IPS-NIHi11 (cell line): ENCODE results near the gene KCNJ4.

Source experiments
- DNase-seq: peaks from one replicate; pipeline ENCODE4 v3.0.0; 2012; ENCODE audit warnings: mixed read lengths, low spot score

Gene KCNJ4

DNA sequence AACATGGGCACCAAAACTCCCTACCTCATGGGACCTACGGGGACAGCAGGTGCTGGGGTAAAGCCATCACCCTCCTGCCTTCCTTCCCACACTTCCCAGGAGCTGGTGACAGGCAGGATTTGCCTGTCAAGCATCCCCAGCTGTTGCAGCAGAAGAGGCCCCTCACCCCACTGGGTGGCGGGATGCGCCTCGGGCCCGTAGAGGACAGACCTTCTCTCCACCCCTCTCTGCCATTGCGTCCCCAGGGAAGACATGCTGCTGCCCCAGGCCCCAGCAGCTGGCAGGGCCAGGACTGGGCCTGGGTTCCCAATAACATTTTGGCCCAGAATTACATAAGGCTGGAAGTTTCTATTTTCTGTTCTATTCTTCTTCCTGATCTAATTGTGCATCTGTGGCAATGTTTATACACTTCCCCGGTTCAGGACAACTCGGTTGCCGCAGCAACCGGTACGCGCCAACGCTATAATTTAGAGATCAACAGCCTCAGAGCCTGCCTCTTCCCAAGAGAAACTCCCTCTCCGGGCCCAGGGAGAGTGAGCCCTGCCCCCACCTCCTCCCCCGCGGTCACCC is 25.4 kb downstream of the KCNJ4 start:
- DNase-seq, result no peak

DNA sequence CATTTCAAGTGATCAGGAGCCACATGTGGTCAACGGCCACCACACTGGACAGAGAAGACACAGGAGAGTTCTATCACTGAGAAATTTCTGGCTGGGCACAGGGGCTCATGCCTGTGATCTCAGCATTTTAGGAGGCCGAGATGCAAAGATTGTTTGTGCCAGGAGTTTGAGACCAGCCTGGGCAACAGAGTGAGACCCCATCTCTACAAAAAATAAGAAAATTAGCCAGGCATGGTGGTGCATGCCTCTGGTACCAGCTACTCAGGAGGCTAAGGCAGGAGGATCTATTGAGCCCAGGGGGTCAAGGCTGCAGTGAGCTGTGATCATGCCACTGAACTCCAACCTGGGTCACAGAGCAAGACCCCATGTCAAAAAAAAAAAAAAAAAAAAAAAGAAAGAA is 26.3 kb downstream of the KCNJ4 start:
- DNase-seq, result no peak

DNA sequence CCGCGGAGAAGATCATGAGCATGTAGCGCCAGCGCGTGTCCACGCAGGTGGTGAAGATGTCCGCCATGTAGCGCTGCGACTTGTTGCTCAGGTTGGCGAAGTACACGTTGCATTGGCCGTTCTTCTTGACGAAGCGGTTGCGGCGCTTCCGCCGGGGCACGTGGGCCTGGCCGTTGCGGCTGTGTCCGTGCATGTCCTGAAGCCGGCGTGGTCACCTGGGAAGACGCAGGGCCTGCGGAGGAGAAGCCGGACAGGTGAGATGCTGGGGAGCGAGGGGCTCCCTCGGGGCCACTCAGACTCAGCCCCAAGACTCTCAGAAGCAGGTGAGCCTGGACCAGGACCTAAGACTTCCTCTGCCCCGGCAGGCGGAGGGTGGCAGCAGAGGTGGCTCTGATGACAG is 27.1 kb downstream of the KCNJ4 start:
- DNase-seq, result no peak

DNA sequence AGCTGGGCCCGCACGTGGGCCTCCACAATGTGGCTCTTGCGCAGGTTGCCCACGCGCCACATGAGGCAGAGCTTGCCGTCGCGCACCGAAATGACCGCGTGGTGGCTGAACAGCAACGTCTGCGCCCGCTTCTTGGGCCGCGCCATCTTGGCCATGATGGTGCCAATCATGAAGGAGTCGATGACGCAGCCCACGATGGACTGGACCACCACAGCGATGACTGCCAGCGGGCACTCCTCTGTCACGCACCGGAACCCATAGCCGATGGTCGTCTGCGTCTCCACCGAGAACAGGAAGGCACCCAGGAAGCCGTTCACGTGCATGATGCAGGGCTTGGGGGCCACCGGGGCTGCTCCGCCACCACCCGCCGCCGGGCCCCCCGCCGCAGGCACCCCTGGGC is 27.5 kb downstream of the KCNJ4 start:
- no peak for DNase-seq

DNA sequence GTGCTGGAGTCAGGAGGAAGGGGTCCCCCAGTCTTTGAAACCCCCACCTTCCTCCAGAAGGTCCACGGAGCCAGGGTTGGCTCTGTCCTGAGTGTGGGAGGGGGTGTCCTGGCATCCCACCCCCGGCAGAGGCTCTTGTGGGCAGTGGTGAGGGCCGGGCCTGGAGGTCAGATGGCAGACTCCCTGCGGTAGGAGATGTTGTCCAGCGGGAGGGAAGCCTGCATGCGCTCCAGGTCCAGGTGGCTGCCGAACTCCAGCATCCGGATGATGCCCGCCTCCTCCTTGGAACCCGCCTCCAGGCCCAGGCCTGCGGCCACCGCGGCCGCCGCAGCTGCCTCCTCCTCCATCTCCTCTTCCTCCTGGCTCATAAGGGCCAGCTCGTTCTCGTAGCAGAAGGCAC is 28.4 kb downstream of the KCNJ4 start:
- no peak for DNase-seq

DNA sequence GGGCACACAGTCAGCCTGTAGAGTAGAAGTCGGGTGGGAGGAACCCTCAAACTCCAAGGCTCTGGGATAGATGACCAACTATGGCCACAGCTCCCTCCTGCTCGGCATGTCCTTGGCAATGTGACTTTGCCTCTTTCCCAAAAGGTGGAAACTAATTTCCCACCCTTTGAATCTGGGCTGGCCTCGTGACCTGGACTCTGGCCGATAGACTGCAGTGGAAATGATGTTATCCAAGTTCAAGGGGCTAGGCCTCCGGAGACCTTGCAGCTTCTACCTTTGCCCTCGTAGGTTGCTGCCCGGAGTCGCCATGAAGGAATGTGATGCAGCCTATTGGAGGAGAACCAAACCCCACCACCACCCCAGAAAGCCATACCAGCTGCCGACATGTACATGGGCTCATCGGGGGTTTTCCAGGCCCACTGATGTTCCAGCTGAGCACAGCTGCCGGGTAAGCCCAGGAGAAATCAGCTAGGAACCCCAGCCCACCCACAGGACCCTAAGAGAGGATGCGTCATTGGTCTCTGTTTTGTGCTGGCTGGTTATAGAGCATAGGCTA is 30.4 kb downstream of the KCNJ4 start:
- no peak for DNase-seq

DNA sequence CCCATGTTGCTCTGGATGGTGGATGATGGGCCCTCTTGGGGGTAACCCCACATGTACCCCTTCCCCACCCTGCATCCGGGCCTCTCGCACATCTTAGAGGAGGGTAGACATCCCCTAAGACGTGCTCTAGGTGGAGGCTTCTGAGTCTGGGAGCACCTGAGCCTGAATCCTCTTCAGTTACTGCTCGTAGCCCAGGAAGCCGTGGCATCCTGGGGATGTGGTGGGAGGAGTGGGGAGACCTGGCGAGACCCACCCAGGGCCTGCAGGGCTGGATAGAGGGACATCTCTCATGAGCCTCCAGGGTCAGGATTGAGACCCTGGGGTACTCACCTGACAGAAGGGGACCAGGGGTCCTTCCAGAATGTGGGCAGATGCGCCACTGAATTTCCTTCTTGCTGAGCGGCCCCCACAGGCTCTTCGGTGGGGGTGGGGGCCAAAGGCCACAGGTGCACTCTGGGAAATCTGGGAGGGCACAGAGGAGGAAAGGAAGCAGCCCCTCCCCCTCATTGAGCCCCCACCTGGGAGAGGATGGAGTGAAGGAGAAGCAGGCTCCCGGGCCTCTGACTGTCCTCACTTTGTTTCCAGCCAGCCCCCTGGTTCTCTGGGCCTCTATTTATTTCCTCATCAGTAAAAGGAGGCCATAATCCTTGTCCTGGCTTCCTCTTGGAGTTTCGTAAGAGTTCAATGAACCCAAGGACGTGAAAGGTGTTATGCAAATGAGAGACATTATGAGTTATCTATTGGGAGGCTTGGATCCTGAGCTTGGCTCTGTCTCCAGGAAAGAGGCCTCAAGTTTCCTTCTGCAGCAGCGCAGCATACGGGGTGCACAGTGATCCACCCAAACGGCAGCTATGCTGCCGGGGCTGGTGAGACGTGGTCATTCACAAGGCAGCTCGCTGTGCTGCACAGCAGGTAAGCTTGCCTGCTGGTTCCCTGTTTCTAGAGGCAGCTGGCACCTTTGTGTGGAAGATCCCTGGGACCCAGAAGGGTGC is 31.2 kb downstream of the KCNJ4 start:
- no peak for DNase-seq

DNA sequence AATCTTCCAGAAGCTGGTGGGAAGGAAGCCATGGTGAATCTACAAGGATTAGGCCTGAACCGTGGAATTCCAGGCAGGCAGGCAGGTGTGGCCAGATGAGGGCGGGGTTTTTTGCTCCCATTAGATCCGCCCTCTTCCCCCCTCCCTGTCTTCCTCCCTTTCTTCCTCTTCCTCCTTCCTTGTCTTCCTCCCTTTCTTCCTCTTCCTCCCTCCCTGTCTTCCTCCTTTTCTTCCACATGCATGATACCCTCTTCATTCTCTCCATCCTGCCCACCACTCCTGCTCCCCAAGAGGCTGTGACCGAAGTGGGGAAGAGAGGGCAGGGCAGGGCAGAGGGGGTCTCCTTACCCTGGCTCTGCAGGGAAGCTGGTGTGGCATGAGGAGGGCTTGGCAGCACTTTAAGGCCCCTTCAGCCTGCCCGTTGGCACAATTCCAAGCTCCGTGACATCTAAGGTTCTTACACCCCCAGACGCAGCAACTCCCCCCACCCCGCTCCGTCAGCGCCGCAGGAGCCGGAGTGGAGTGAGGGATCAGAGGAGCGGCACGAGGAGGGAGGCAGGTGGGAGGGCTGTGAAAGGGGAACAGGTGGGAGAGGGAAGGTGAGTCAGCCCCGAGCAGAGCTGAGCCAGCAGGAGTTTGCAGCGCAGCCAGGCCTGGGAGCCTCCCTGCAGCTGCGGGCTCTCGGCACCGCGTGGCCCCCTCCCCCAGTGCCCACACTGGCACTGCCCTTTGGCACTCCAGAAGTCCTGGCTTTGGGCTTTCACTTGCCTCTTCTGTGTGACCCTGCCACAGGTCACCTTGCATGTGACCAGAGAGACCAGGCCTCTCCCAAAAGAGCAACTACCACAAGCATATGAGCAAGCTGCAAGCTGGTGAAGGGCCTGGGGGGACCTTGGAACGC is 32.1 kb downstream of the KCNJ4 start:
- DNase-seq, result no peak

DNA sequence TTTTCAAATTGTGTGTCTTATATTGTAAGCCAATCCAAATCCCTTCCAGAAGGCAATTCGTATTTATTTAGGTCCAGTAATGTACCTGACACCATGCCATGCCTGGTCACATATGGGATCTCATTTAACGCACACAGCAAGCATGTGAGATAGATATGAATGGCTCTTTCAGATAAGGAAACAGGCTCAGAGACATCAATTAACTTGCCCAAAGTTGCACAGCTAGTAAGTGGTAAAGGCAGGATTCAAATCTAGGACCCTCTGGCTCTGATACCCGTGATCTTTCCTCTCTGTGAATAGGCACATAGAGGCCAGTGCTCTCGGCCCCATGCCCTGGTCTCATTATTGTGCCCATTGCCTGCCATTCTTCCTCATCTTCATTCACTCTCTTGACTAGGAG is 34.3 kb downstream of the KCNJ4 start:
- no peak for DNase-seq

DNA sequence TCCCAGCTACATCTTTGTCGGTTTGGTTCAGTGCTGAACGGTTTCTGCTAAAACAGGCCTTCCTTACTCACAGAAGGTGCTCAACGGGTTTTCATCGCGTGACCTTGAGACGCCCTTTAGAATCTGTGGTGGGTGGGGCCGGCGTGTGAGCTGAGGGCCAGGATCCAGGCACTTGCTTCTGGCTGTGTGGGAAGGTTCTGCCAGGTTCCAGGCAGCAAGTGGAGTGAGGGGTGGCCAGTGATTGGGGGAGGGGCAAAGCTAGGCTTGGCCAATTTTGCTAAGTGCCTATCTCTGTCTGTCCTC is 35.2 kb downstream of the KCNJ4 start:
- no peak for DNase-seq

DNA sequence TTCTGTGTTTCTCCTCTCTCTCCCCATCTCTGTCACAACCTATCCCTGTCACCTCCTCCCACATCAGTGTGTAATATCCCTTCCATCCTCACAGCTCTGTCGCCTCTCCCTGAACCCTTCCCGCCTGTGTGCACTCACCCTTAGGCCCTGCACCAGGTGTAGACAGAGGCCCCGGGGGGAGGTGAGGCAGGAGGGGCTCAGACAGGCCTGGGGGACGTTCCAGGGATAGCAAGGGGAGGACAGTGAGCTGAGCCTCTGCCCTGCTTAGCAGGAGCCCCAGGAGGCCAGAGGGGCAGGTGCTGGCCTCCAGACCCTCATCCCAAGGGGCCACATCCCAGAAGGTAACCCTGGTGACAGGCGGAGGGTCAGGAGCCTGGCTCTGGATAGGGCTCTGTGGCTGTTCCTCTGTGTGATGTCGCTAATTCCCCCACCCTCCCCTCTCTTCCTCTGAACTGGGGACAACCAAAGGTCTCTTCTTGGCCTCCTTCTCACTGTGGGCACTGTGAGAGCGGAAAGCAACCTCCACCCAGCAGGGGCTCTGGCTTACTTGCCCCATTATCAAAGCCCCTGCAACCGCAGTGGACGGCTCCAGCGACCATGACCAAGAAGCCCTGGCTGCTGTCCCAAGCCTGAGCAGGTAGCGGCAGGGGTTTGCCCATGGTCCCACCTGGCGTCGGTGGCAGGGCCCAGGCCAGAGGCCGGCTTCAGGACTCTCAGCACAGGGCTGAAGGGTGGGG is 35.7 kb downstream of the KCNJ4 start:
- DNase-seq, result peak; percentile 2

DNA sequence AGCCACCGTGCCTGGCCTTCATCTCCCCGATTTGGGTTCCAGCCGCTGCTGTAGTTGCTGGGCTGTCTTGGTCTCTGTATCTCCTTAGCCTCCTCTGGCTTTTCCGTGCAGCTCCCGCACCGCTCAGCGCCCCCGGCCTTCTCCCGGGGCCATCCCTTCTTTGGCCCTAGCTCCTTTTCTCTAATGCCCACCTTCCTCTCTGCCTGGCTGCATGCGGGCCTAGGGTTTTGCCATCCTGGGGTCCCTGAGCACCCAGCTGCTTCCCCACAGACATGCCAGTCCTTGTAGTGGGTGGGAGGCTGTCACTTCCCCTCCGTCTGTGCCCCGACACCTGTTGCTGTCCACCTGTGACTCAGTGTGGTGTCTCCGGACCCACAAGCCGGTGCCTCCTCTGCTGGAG is 36.4 kb downstream of the KCNJ4 start:
- DNase-seq, result no peak

DNA sequence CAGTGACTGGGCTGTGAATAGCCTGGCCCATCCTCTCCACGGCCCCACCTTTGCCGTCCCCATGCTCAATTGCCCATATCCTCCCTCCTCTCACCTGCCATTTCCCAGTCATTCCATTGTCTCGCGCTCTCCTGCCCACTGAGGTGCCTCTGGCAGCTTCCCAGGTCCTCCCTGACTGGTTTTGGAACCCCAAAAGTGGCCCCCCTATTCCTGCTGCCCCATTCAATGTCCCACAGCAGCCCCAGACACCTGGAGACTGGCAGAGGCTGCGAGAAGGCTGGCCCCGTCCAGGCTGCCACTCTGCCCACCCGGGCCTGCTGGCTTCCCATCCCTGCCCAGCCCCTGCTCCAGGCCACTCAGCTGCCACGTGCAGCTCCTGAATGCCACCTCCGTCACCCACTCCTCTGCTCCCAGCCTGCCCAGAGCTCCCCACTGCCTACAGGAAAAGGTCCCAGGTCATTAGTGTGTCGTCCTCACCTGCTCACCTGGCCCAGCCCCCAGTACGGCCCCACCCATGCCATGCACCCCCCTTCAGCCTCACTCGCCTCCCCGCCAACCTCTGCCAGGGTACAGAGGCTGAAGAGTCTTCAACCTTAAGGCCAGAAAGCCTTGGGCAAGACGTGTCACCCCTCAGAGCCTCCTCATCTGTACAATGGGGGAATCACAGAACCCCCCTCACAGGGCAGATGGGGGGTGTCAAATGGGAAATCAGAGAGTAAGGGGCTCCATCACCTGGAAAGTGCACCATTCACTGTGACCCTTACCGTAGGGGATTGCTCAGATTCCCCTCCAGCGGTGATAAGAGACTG is 37.5 kb downstream of the KCNJ4 start:
- DNase-seq, result peak; percentile 38

DNA sequence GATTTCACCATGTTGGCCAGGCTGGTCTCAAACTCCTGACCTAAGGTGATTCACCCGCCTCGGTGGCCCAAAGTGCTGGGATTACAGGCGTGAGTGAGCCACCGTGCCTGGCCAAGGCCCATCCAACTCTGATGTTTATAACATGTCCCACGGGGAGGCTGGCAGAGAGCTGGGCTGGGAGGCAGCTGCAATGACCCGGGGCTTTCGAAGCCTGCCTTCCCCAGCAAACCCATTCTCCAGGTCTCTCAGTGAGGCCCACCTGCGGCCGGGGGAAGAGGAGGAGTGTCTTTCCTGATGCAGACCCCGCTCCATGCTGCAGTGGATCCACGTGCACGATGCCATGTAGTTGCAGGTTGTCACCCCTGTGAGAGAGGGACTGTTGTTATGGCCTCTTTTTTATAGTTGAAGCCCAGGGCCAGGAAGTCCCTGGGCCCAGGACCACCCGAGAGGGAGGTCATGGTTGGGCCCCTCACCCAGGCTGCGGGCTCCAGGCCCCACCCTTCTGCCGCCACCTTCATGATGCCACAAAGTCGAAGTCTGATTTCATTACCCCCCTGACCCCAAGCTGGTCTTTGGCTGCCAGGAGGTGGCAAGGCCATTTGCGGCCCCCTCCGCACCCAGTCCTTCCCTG is 38.3 kb downstream of the KCNJ4 start:
- DNase-seq, result no peak

DNA sequence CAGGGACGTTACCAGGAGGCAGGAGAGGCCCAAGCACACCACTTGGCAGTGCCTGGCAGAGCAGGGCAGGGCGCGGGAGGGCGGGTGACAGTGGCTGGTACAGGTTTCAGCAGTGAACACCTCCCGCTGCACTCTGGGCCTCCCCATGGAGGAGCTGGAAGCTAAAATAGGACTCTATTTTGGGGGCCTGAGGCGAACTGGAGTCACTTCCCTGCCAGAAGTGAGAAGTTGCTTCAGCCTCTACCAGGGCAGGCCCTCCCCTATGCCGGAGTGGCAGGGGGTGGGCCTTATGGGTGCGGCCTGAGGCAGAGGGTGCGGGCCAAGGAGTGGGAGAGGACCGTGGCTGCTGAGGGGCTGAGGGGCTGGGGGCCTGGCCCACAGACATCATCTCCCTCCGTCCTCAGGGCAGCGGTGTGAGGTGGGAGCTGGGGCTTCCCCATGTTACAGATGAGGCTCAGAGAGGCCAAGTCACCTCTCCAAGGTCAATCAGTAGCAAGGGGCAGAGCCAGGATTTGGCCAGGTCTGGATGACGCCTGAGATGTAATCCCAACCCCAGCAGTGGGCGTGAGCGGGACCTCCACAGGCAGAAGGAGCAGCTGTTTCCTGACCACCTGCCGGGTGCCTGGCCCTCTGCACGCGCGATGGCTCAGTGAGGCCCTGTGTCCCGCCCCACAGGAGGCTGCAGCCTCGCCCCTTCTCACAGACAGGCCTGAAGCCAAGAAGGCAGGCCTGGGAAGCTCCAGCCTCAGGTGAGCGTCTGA is 39.3 kb downstream of the KCNJ4 start:
- DNase-seq, result peak; percentile 84

DNA sequence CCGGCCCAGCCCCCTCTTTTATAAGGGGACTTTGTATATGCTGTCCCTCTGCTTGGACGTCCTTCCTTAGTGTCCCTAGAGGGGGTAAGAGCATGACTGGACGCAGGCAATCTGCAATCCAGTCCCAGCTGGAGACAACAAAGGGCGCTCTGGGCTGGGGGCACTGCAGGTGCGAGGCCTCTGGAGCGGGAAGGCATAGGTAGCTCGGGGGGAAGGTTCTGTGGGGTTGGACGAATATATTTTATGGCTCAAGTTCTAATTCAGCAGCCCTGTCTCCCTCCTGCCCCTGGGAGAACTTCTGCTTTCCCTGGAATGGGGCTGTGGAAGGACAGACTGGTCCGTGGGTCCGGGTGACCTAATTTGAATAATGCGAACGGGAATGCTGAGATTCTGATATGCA is 40.0 kb downstream of the KCNJ4 start:
- DNase-seq, result peak; percentile 20

DNA sequence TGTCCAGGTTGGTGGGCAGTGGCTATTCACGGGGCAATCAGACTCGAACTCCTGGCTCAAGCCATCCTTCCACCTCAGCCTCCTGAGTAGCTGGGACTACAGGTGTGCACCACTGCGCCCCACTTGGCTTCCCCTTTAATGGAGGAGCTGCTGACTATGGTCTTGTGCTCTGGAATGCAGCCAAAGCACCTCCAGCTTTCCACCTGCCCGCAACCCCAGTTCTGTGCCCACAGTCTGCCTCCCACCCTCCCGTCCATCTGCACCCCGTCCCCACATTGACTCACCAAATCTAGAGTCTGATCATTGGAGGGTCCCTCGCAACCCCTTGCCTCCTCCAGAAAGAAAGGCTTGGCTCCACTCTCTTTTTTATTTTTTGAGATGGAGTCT is 41.0 kb downstream of the KCNJ4 start:
- peak; percentile 4 for DNase-seq

DNA sequence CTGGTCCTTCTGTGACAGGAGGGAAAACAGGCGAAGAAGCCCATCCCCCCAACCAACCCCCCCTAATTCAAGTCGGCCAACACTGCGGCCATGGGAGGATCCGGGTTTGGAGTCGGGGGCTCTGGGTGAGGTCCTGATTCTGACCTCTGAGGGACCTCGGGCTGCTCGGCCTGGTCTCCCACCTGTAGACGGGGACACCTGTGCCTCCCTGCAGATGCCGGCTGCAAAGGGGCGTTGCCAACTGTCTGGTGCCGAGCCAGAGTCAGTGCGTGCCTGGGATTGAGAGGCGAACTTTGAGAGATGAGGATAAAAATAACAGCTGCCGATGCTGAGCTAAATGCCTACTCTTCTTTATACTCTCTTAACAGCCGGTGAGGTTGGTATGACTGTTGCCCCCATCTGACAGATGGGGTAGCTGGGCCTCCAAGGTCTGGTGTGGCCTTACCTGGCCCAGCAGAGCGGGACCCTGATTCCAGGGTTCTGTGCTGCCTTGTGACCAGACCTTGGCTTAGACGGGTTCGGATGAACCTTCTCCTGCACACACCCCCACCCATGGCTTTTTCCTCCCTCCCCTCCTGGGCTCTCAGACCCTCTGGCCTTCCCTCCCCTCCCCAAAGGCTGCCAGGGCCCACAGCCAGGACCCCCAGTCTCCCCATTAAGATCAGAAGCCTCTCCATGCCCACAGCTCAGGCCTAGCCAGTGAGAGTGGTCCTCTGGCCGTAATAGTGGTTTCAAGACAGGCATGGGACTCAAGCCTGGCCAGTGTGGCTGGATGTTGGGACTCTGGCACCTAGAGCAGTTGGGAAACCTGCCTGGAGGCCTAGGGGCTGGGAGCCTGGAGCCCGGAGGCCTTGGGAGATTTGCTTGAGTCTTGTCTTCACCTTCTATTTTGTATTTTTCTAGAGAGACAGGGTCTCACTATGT is 41.7 kb downstream of the KCNJ4 start:
- DNase-seq, result peak; percentile 1
